Stimulated activated CD4-positive, alpha-beta T cell treated with anti-CD3 and anti-CD28 coated beads, TNF-alpha, amount 100 ng/mL, for 4 hours (primary cell): Measurements from ENCODE around the gene STX12.
"Not testable (repeated sequence)": the region's sequence is repeated elsewhere in the genome, so short reads cannot be mapped to it uniquely, and the experiment has no call there.

Experiments used
- DNase-seq, 3 experiments: peaks; one replicate each; pipeline ENCODE4 v3.0.0-alpha.2; 2020; ENCODE audit warnings: low read depth in 3 of 3

The STX12 gene

GRCh38 chr1:27830621-27831440, 57.8 kb downstream of the STX12 start, which contains the start of gene PPP1R8:
Gene PPP1R8, plus strand, starts transcription at chr1:27830782. Its CDS starts 54 bp downstream, at chr1:27830836.
- peak; percentile 67 to 81 (median 80) for DNase-seq

- DNase-seq = no peak
These were observed 58.8 kb downstream of the STX12 start for GRCh38 chr1:27831568-27832410.

GRCh38 chr1:27832762-27833161, 59.7 kb downstream of the STX12 start:
- no peak for DNase-seq

- no peak for DNase-seq
These were observed 60.5 kb downstream of the STX12 start for GRCh38 chr1:27833470-27833869.

GRCh38 chr1:27835046-27835445, 62.0 kb downstream of the STX12 start:
- DNase-seq = no peak

GRCh38 chr1:27835501-27835900, 62.5 kb downstream of the STX12 start:
- no peak for DNase-seq

GRCh38 chr1:27849951-27850350, 76.9 kb downstream of the STX12 start:
- no peak for DNase-seq

GRCh38 chr1:27855085-27855484, 82.1 kb downstream of the STX12 start:
- no peak for DNase-seq

GRCh38 chr1:27856561-27857343, 83.7 kb downstream of the STX12 start:
- no peak for DNase-seq

GRCh38 chr1:27857552-27857951, 84.5 kb downstream of the STX12 start:
- DNase-seq = not testable (repeated sequence)

- DNase-seq = peak; percentile 71 to 74 (median 74)
These were observed 85.3 kb downstream of the STX12 start for GRCh38 chr1:27858072-27858948.

GRCh38 chr1:27858949-27859576, 86.0 kb downstream of the STX12 start:
- DNase-seq = no peak

- no peak for DNase-seq
These were observed 88.4 kb downstream of the STX12 start for GRCh38 chr1:27861436-27861835.

- DNase-seq = no peak
These were observed 89.0 kb downstream of the STX12 start for GRCh38 chr1:27862004-27862403.

GRCh38 chr1:27862671-27863537, 89.9 kb downstream of the STX12 start:
- no peak for DNase-seq

- DNase-seq = no peak
These were observed 90.5 kb downstream of the STX12 start for GRCh38 chr1:27863538-27863915.

- DNase-seq = no peak
These were observed 91.4 kb downstream of the STX12 start for GRCh38 chr1:27864264-27864895.

- DNase-seq = no peak
These were observed 92.8 kb downstream of the STX12 start for GRCh38 chr1:27865821-27866220.

- no peak for DNase-seq
These were observed 95.5 kb downstream of the STX12 start for GRCh38 chr1:27868556-27868931.
